Smooth muscle cell (in vitro differentiated cells): ENCODE results near the gene TRABD2A. TPM values are rescaled to one million over a fixed set of nuclear protein-coding genes. Genes with fewer than 3 reads are reported as not detected.

ENCODE experiments used
- DNase-seq: peaks from one replicate; lab custom pipeline; 2025; ENCODE audit not compliant: unreplicated experiment; lab: John Stamatoyannopoulos, UW
- H2AFZ ChIP-seq: fragments of 200-600 bp; sonication (generic); 2 replicates; pipeline ENCODE4 v1.6.0; 2016; ENCODE audit warnings: antibody characterized with exemption, low read depth, mild to moderate bottlenecking
- H3F3A ChIP-seq: fragments of 200-600 bp; sonication (generic); 2 replicates; pipeline ENCODE4 v1.6.0; 2017; ENCODE audit warnings: antibody characterized with exemption, low read depth
- H3K27ac ChIP-seq: fragments of 200-600 bp; sonication (generic); 2 replicates; pipeline ENCODE4 v1.5.1; 2016; ENCODE audit warnings: low read depth, mild to moderate bottlenecking
- H3K27me3 ChIP-seq: fragments of 200-600 bp; sonication (generic); 2 replicates; pipeline ENCODE4 v1.6.1; 2016; ENCODE audit warnings: low read depth, mild to moderate bottlenecking
- H3K36me3 ChIP-seq: fragments of 200-600 bp; sonication (generic); 2 replicates; pipeline ENCODE4 v1.5.1; 2016; ENCODE audit warnings: low read depth
- H3K4me1 ChIP-seq: fragments of 200-600 bp; sonication (generic); 2 replicates; pipeline ENCODE4 v1.5.1; 2016; ENCODE audit warnings: low read depth
- H3K4me2 ChIP-seq: fragments of 200-600 bp; sonication (generic); 2 replicates; pipeline ENCODE4 v1.6.0; 2016; ENCODE audit warnings: mild to moderate bottlenecking
- H3K4me3 ChIP-seq: fragments of 200-600 bp; sonication (generic); 2 replicates; pipeline ENCODE4 v1.5.1; 2016; ENCODE audit warnings: mild to moderate bottlenecking
- H3K79me2 ChIP-seq: fragments of 200-600 bp; sonication (generic); 2 replicates; pipeline ENCODE4 v1.6.0; 2016; ENCODE audit warnings: low read depth, mild to moderate bottlenecking
- H3K9ac ChIP-seq: fragments of 200-600 bp; sonication (generic); 2 replicates; pipeline ENCODE4 v1.6.0; 2016; ENCODE audit warnings: low read depth
- H3K9me3 ChIP-seq: fragments of 200-600 bp; sonication (generic); replicated peaks from 2 replicates; pipeline ENCODE4 v1.5.1; 2016; ENCODE audit warnings: low read depth
- H4K20me1 ChIP-seq: fragments of 200-600 bp; sonication (generic); 2 replicates; pipeline ENCODE4 v1.6.0; 2016; ENCODE audit warnings: low read depth
- CTCF ChIP-seq: fragments of 200-600 bp; sonication (generic); IDR thresholded peaks from 2 replicates; pipeline ENCODE4 v1.5.1; 2017; ENCODE audit warnings: borderline replicate concordance, mild to moderate bottlenecking, antibody characterized with exemption; ENCODE audit not compliant: insufficient read depth, poor library complexity, severe bottlenecking
- WGBS: methylation state at CpG from one replicate; pipeline ENCODE4 v1.1.7; 2016; ENCODE audit warnings: low lambda C conversion rate; 5-methylcytosine and 5-hydroxymethylcytosine counted together
- polyA plus RNA-seq: library from polyadenylated mRNA; unstranded; fragments of >200 nt; fragmentation: Nextera tagmentation; extraction: Ambion mirVana; gene quantifications from 2 replicates; pipeline ENCODE4 v1.2.1, GENCODE V29; 2016
- total RNA-seq: library from RNA; depleted of rRNA; stranded (reverse); fragments of >200 nt; gene quantifications from 2 replicates; pipeline ENCODE4 v1.2.3, GENCODE V29; 2014

The TRABD2A gene
- total and polyA plus RNA-seq, 2 experiments from 2014 or later: 0.11 TPM; not detected in 1

- H4K20me1 ChIP-seq: no peaks in the 10 kb centered on the region
- no peak overlapping the region for H2AFZ ChIP-seq
- no peaks in the 10 kb centered on the region for H3K27me3 ChIP-seq
- no peaks in the 10 kb centered on the region for H3K36me3 ChIP-seq
- H3K4me2 ChIP-seq: no peak overlapping the region
- 86% methylated on average over 2 of the region's 2 CpGs for WGBS
- H3K9me3 ChIP-seq: no peaks in the 10 kb centered on the region
- no peaks in the 10 kb centered on the region for H3F3A ChIP-seq
- H3K27ac ChIP-seq: no peak overlapping the region
- DNase-seq: no peak
- H3K9ac ChIP-seq: no peak overlapping the region
- no peaks in the 10 kb centered on the region for H3K79me2 ChIP-seq
- no peaks in the 10 kb centered on the region for H3K4me1 ChIP-seq
- TF ChIP-seq CTCF: no peak
- H3K4me3 ChIP-seq: no peak overlapping the region
These were observed 44.4 kb upstream of the TRABD2A start for GRCh38 chr2:84925336-84925723.

- H3K27ac ChIP-seq: no peak overlapping the region
These were observed 43.6 kb upstream of the TRABD2A start for GRCh38 chr2:84924173-84925106.

GRCh38 chr2:84923009-84923408 is 42.1 kb upstream of the TRABD2A start:
- Histone ChIP-seq H3K4me1 (no peaks in the 10 kb centered on the region), H3K27me3 (no peaks in the 10 kb centered on the region), H3K79me2 (no peaks in the 10 kb centered on the region), H3F3A (peaks cover 12% of the 10 kb centered on the region), H4K20me1 (no peaks in the 10 kb centered on the region), H2AFZ (no peak overlapping the region), H3K36me3 (no peaks in the 10 kb centered on the region), H3K4me3 (no peak overlapping the region), H3K4me2 (no peak overlapping the region), H3K9ac (no peak overlapping the region), H3K27ac (no peak overlapping the region), H3K9me3 (no peaks in the 10 kb centered on the region)
- no peak for TF ChIP-seq CTCF
- DNase-seq: no peak

More at GRCh38 chr2:84924173-84925106, 43.6 kb upstream of the TRABD2A start:
- Histone ChIP-seq H3K4me2 (no peak overlapping the region), H3K27me3 (no peaks in the 10 kb centered on the region), H3K79me2 (no peaks in the 10 kb centered on the region), H2AFZ (no peak overlapping the region), H4K20me1 (no peaks in the 10 kb centered on the region), H3K36me3 (no peaks in the 10 kb centered on the region), H3F3A (peaks cover 3% of the 10 kb centered on the region), H3K4me1 (no peaks in the 10 kb centered on the region), H3K4me3 (no peak overlapping the region), H3K9me3 (no peaks in the 10 kb centered on the region), H3K9ac (no peak overlapping the region)
- TF ChIP-seq CTCF: no peak
- DNase-seq: no peak
- WGBS: 84% methylated on average over 9 of the region's 9 CpGs
